Heart right ventricle (tissue), 16 donors: ENCODE results near the gene B4GALT6. TPM values are rescaled to one million over a fixed set of nuclear protein-coding genes. Genes with fewer than 3 reads are reported as not detected.

Source experiments
- ATAC-seq, 8 donors: fragments of 200-7000 bp; cut with Tn5 transposase; one replicate each; pipeline ENCODE4 v1.9.1; 2020; ENCODE audit warnings: mild to moderate bottlenecking in 8 of 8, moderate library complexity in 8 of 8, moderate number of reproducible peaks in 1 of 8
- DNase-seq, 2 donors: peaks; one replicate each; pipeline ENCODE4 v3.0.0-alpha.2; 2020
- H3K27ac ChIP-seq, 10 donors: fragments of 200-600 bp; sonication (generic) in 2 of 10; one replicate each; pipeline versions ENCODE4 v1.5.0 to v1.8.0; 2020 to 2022; ENCODE audit warnings: mild to moderate bottlenecking in 3 of 10
- H3K27me3 ChIP-seq, 7 donors: fragments of 200-600 bp; one replicate each; pipeline ENCODE4 v1.8.0; 2021 to 2022; ENCODE audit warnings: mild to moderate bottlenecking in 2 of 7
- H3K36me3 ChIP-seq, 9 donors: fragments of 200-600 bp; sonication (generic) in 1 of 9; one replicate each; pipeline versions ENCODE4 v1.5.0 to v1.8.0; 2020 to 2022; ENCODE audit warnings: mild to moderate bottlenecking in 2 of 9
- H3K4me1 ChIP-seq, 9 donors: fragments of 200-600 bp; sonication (generic) in 1 of 9; one replicate each; pipeline versions ENCODE4 v1.5.0 to v1.8.0; 2020 to 2022; ENCODE audit warnings: mild to moderate bottlenecking in 4 of 9
- H3K4me3 ChIP-seq, 10 donors: fragments of 200-600 bp; sonication (generic) in 2 of 10; one replicate each; pipeline versions ENCODE4 v1.5.0 to v1.8.0; 2020 to 2022; ENCODE audit warnings: mild to moderate bottlenecking in 7 of 10, moderate library complexity in 2 of 10
- H3K9me3 ChIP-seq, 11 donors: fragments of 200-600 bp in 10 of 11; sonication (generic) in 2 of 11; one replicate each; pipeline versions ENCODE4 v1.5.0 to v1.8.0; 2013 to 2022; ENCODE audit warnings: mild to moderate bottlenecking in 2 of 11, control low read depth in 1 of 11, moderate library complexity in 1 of 11
- CTCF ChIP-seq, 9 donors: fragments of 200-600 bp; sonication (generic) in 2 of 9; IDR thresholded peaks; one replicate each; pipeline versions ENCODE4 v1.5.0 to v1.8.0; 2021 to 2022; ENCODE audit warnings: antibody characterized with exemption in 9 of 9, mild to moderate bottlenecking in 5 of 9, moderate library complexity in 1 of 9
- WGBS, 2 donors: extraction: QIAGEN DNeasy Blood & Tissue Kit; methylation state at CpG; one replicate each; pipeline ENCODE4 v1.1.7; 2013; ENCODE audit warnings: inconsistent platforms in 1 of 2; 5-methylcytosine and 5-hydroxymethylcytosine counted together
- intact Hi-C, 10 donors: fragments of 100-400 bp; cut with DNase I; formaldehyde crosslinking; loops; one replicate each; pipeline versions ENCODE4 v1.11.1 to v1.14.2; 2022
- polyA plus RNA-seq, 2 donors: library from polyadenylated mRNA; stranded (reverse); fragments of 200-250 nt; gene quantifications; one replicate each; pipeline ENCODE4 v1.2.3, GENCODE V29; 2013
- total RNA-seq, 10 donors: library from RNA; stranded (reverse); fragmentation: NEBNext Ultra II Directional in 3 of 10; extraction: Animal tissue kit (Norgen Biotek cat#: 25700) in 3 of 10; gene quantifications; one replicate each; pipeline versions ENCODE4 v1.2.1 to v1.2.4, GENCODE V29; 2021 to 2023
- donor health status: Arrhythmogenic right ventricular cardiomyopathy.
- donor health status: ischemic (EF 13 %, LVEDD 7.1; RV severe dilation, severe dysfunction).
- donor health status: healthy with polysubstance abuse.
- donor health status: DM: no; HTN: yes; CAD: no.
- donor health status: DM: no; HTN: no; CAD: no.
- donor health status: ischemic (EF 25% LVEDD 6.9; RV normal size, moderate dysfunction).
- donor health status: ischemic (EF 25% LVEDD 5.7; RV mildly dilated, moderate dysfunction).
- donor health status: healthy.
- donor health status: DM: yes; HTN: yes; CAD: no.
- donor health status: Ischemic cardiomyopathy.
- donor health status: ischemic (EF 35%, LVEDD 5.7; RV mildly dilated, moderate dysfunction).
- donor health status: nonischemic (EF 11% LVEDD 7.7; RV severe dilation, severe dysfunction).
- donor health status: DM: yes; HTN: yes; CAD: no.
- donor health status: PGD.
- donor health status: ischemic (EF 29% LVEDD 5.4; RV normal size, mild dysfunction).
- donor health status: nonischemic (EF 23%, LVEDD 6.1; RV moderate dilation, normal function).

Gene B4GALT6
- total and polyA plus RNA-seq, 12 donors = 0.61 to 19.6 (median 7.8) TPM

DNA sequence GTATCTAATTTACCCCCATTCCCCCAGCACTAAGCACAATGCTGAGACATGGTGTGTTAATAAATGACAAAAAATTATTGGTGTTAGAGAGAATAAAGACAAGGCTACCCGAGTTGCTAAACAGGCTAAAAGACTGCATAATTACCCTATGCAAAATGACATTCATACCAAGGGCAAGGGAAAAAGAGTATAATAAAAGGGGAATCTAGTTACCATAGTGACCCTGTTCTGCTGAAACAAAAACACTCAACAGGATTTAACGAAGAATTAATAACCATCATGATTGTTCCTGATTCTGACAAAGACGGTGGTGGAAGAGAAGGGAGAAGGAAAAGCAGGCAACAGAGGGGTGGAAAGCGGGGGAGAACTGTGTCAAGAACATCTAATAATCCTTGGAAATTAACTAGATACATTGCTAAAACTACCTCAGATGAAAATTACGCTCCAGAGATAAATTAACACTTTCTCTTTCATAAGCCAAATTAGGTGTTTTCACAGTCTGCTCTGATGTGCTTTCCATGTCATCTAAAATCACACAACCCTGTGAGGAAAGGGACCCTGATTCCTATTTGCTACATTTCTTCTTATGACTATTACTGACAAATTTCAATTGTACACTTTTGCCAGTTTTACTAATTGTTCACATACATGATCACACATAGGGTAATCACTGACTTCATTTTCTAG is 67.2 kb downstream of the B4GALT6 start:
- H3K27ac ChIP-seq = no peak overlapping the region
- intact Hi-C loops = loop anchor here in 1 of 10 donors (10.0 kb wide), 1 partner anchor 68 kb away; the partner anchor contains the start of gene B4GALT6
- no peak for ATAC-seq

DNA sequence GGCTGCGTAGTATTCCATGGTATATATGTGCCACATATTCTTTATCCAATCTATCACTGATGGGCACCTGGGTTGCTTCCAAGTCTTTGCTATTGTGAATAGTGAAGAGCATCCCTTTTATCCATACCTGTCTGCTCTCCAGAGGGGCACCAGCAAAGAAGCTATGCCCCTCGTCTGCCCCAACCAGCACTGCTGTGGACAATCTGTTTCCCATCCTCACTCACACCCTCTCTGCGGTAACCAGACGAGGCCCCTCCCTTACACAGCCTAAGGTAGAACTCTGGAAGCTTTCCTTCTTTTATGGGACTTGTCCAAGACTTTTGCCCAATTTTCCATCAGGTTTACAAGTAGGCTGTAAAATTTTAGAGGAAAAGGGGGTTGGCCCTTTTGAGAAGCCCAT is 67.8 kb downstream of the B4GALT6 start:
- Histone ChIP-seq H3K4me3 (no peak overlapping the region), H3K27me3 (no peaks in the 10 kb centered on the region), H3K4me1 (peaks cover 0 to 7% (median 0%) of the 10 kb centered on the region in 9 donors), H3K36me3 (no peaks in the 10 kb centered on the region), H3K9me3 (no peaks in the 10 kb centered on the region), H3K27ac (no peak overlapping the region)
- intact Hi-C loops = loop anchor here in 1 of 10 donors (10.0 kb wide), 1 partner anchor 68 kb away; the partner anchor contains the start of gene B4GALT6
- 92 to 93% methylated on average over 4 of the region's 4 CpGs for WGBS, 2 donors
- DNase-seq (no peak), ATAC-seq (no peak)
- no peak for TF ChIP-seq CTCF (IDR thresholded peaks at IDR 0.05)

More for the DNA sequence above, 67.2 kb downstream of the B4GALT6 start:
- no peak for TF ChIP-seq CTCF (IDR thresholded peaks at IDR 0.05)
- Histone ChIP-seq H3K27me3 (no peaks in the 10 kb centered on the region), H3K9me3 (no peaks in the 10 kb centered on the region), H3K4me3 (no peak overlapping the region), H3K4me1 (peaks cover 0 to 1% (median 0%) of the 10 kb centered on the region in 9 donors), H3K36me3 (no peaks in the 10 kb centered on the region)
- WGBS, 2 donors = 77 to 81% methylated on average over 5 of the region's 5 CpGs
- no peak for DNase-seq

DNA sequence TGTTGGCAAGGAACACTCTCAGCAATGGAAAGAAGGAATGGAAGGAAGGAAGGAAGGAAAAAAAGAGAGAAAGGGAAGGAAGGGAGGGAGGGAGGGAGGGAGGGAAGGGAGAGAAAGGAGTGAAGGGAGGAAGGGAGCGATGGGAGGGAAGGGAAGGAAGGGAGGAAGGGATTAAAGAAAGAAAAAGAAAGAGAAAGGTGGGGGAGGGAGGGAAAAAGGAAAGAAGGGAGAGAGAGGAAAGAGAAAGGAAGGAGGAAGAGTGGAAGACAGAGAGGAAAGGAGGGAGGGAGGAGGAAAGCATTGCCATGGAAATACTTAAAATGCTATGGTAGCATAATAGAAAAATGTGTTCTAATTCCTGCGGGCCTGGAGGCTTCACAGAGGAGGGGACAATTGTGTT is 70.3 kb downstream of the B4GALT6 start:
- ATAC-seq (no peak), DNase-seq (no peak)
- TF ChIP-seq CTCF (IDR thresholded peaks at IDR 0.05) = no peak
- intact Hi-C loops = loop anchor here in 2 of 10 donors (5.0 to 10.0 kb wide), 2 partner anchors 42 to 71 kb away; partner anchors contain the start of gene B4GALT6 (in 1 of the 2)
- Histone ChIP-seq H3K4me1 (peaks cover 0 to 19% (median 6%) of the 10 kb centered on the region in 9 donors), H3K27ac (no peak overlapping the region), H3K27me3 (no peaks in the 10 kb centered on the region), H3K4me3 (no peak overlapping the region), H3K36me3 (no peaks in the 10 kb centered on the region), H3K9me3 (no peaks in the 10 kb centered on the region)
- 76 to 86% methylated on average over 2 of the region's 2 CpGs for WGBS, 2 donors

DNA sequence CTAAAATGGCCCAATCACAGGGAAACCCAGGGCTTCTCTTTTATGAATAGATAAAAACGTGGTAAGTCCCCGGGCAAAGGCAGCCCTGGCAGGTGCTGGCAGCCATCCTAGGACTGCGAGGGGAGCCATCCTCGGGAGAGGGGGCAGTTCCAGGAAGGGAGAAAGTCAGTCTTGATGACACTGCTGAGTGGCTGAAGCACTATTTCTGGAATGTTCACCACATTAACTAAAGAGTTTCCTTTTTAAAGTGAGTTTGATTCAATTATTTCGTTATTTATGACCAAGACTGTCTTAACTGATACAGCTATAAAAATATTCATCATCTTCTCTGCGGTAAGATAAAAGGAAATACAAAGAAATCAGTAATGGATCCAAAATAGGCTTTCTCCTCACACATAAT is 72.3 kb downstream of the B4GALT6 start:
- ATAC-seq (peak in 1 of 8 donors; percentile 68), DNase-seq (peak in 1 of 2 donors; percentile 27)
- no peaks in the 10 kb centered on the region for H3K9me3 ChIP-seq
- intact Hi-C loops = loop anchor here in 2 of 10 donors (5.0 to 10.0 kb wide), 2 partner anchors 40 to 73 kb away; partner anchors contain the start of gene B4GALT6 (in 1 of the 2)
- no peak for TF ChIP-seq CTCF (IDR thresholded peaks at IDR 0.05)
- 29 to 38% methylated on average over 6 of the region's 6 CpGs for WGBS, 2 donors
- H3K27me3 ChIP-seq = no peaks in the 10 kb centered on the region
- H3K27ac ChIP-seq = peak overlapping the region in 2 of 10 donors; percentile 15 to 68
- no peak overlapping the region for H3K4me3 ChIP-seq
- no peaks in the 10 kb centered on the region for H3K36me3 ChIP-seq
- H3K4me1 ChIP-seq = peaks cover 0 to 19% (median 6%) of the 10 kb centered on the region in 9 donors
